ENCODE results near the gene DNPH1.

- TF ChIP-seq CTCF (IDR thresholded peaks at IDR 0.05) (no peak), POLR2A (IDR thresholded peaks at IDR 0.05) (no peak)
Measured at GRCh38 chr6:43278524-43279078, 49.3 kb upstream of the DNPH1 start.

Measured in uterus (tissue), 2 donors.